ENCODE results near the gene EIF5A2.

The EIF5A2 gene

DNA sequence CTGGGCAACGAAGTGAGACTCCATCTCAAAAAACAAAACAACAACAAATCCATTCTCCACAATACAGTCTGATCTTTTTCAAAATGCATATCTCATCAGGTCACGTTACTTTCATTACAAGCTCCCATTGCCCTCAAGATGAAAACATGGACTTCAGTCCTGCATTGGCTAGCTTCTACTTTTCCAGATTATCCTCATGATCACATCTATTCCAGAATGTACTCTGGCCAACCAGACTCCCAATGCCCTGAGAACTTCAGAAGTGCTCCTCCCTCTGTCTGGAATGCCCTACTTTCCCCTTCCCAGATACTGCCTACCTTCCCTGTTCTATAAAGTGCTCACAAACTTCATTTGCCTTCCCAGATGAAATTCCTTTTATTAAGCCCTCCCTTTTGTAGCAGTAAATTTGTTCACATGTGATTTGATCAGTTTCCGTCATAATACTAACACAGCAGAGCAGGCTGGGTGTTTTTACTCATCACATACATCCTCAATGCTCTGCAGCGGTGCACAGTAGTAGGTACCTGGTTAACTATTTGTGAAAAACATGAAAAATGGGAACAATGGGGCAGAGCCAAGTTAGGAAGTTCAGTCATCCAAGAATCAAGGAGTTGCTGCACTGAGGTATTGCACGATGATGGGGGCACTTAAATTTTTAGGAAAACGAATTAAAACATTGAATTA, 43.8 kb downstream of the EIF5A2 start:
- peaks cover 46% of the 10 kb centered on the region for H3K36me3 ChIP-seq (replicated peaks; ENCODE audit: low read depth, low read length)
- H3K4me2 ChIP-seq (ENCODE audit: low read length): no peak overlapping the region
- H3K27me3 ChIP-seq (ENCODE audit: low read depth, low read length): no peaks in the 10 kb centered on the region
- no peak for TF ChIP-seq EZH2phosphoT487 (IDR thresholded peaks at IDR 0.05; ENCODE audit: low read depth)
- TF ChIP-seq, protein P1, sequence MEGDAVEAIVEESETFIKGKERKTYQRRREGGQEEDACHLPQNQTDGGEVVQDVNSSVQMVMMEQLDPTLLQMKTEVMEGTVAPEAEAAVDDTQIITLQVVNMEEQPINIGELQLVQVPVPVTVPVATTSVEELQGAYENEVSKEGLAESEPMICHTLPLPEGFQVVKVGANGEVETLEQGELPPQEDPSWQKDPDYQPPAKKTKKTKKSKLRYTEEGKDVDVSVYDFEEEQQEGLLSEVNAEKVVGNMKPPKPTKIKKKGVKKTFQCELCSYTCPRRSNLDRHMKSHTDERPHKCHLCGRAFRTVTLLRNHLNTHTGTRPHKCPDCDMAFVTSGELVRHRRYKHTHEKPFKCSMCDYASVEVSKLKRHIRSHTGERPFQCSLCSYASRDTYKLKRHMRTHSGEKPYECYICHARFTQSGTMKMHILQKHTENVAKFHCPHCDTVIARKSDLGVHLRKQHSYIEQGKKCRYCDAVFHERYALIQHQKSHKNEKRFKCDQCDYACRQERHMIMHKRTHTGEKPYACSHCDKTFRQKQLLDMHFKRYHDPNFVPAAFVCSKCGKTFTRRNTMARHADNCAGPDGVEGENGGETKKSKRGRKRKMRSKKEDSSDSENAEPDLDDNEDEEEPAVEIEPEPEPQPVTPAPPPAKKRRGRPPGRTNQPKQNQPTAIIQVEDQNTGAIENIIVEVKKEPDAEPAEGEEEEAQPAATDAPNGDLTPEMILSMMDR (IDR thresholded peaks at IDR 0.05; ENCODE audit: low read depth, low read length): no peak
- no peak overlapping the region for H2AFZ ChIP-seq (ENCODE audit: low read depth, low read length)
- H4K20me1 ChIP-seq (ENCODE audit: insufficient read depth, low read length): peaks cover 28% of the 10 kb centered on the region
- no peak overlapping the region for H3K4me3 ChIP-seq (ENCODE audit: low read length)
- no peak overlapping the region for H3K9ac ChIP-seq (ENCODE audit: low read length)
- no peaks in the 10 kb centered on the region for H3K9me3 ChIP-seq (ENCODE audit: insufficient read depth, low read length)
- no peak overlapping the region for H3K27ac ChIP-seq (ENCODE audit: low read length)
- H3K4me1 ChIP-seq (ENCODE audit: low read length): peaks cover 18% of the 10 kb centered on the region
- H3K79me2 ChIP-seq (ENCODE audit: low read length): peaks cover 23% of the 10 kb centered on the region

DNA sequence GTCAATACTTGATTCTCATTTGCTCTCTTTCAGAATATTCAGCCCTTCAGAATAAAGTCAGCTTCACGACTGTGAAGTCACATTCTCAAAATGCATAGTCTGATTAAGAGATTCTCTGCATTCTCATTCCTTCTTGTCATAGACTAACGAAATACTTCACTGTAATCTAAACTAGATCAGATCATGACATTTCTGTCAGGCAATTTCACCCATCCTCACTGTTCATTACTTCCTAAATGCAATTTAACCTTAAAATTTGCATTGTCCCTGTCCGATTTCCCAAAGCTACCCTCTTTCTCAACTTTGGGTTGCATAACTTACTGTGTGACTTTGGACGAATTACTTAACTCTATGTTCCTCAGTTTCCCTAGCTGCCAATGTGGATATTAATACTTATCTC, 44.6 kb downstream of the EIF5A2 start:
- H4K20me1 ChIP-seq (ENCODE audit: insufficient read depth, low read length): peaks cover 28% of the 10 kb centered on the region
- no peak overlapping the region for H3K4me3 ChIP-seq (ENCODE audit: low read length)
- no peak overlapping the region for H2AFZ ChIP-seq (ENCODE audit: low read depth, low read length)
- H3K36me3 ChIP-seq (replicated peaks; ENCODE audit: low read depth, low read length): peaks cover 38% of the 10 kb centered on the region
- no peaks in the 10 kb centered on the region for H3K9me3 ChIP-seq (ENCODE audit: insufficient read depth, low read length)
- H3K27ac ChIP-seq (ENCODE audit: low read length): no peak overlapping the region
- H3K27me3 ChIP-seq (ENCODE audit: low read depth, low read length): no peaks in the 10 kb centered on the region
- no peak overlapping the region for H3K4me2 ChIP-seq (ENCODE audit: low read length)
- H3K79me2 ChIP-seq (ENCODE audit: low read length): peaks cover 14% of the 10 kb centered on the region
- peaks cover 18% of the 10 kb centered on the region for H3K4me1 ChIP-seq (ENCODE audit: low read length)
- no peak overlapping the region for H3K9ac ChIP-seq (ENCODE audit: low read length)
- TF ChIP-seq, protein P1 (IDR thresholded peaks at IDR 0.05; ENCODE audit: low read depth, low read length): no peak
- TF ChIP-seq EZH2phosphoT487 (IDR thresholded peaks at IDR 0.05; ENCODE audit: low read depth): no peak

DNA sequence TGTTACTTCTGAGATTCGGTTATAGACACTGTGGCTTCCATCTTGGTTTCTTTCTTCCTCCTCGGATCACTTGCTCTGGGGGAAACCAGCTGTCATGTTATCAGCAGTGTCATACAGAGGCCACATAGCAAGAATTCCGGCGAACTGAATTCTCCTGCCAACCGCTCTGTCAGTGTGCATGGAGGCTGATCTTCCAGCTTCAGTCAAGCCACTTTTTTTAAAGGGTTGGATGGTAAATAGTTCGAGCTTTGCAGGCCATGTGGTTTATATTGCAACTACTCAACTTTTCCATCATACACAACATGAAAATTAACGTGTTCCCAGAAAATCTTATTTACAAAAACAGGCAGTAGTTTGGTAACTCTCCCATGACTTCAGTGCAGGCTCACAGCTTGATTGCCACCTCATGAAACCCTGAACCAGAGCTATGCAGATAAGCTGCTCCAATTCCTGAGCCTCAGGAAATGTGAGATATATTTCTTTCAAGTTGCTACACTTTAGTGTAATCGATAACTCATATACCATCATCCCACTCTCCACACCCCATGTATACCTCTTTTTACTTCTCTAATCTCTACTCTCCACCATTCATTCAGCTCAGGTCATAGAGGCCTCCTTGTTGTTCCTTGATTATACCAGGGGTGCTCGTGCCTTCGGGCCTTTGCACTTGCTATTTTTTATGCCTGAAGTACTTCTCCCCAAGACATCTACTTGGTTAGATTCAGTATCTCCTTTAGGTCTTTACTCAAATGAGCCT, 45.6 kb downstream of the EIF5A2 start:
- Histone ChIP-seq H3K79me2 (ENCODE audit: low read length) (peaks cover 4% of the 10 kb centered on the region; the same call in 1 of the 2 replicates), H3K27me3 (ENCODE audit: low read depth, low read length) (no peaks in the 10 kb centered on the region), H2AFZ (ENCODE audit: low read depth, low read length) (no peak overlapping the region), H3K4me1 (ENCODE audit: low read length) (peaks cover 11% of the 10 kb centered on the region), H3K36me3 (replicated peaks; ENCODE audit: low read depth, low read length) (peaks cover 32% of the 10 kb centered on the region), H4K20me1 (ENCODE audit: insufficient read depth, low read length) (peaks cover 22% of the 10 kb centered on the region), H3K9me3 (ENCODE audit: insufficient read depth, low read length) (no peaks in the 10 kb centered on the region), H3K4me2 (ENCODE audit: low read length) (no peak overlapping the region), H3K9ac (ENCODE audit: low read length) (no peak overlapping the region), H3K27ac (ENCODE audit: low read length) (no peak overlapping the region), H3K4me3 (ENCODE audit: low read length) (no peak overlapping the region)
- TF ChIP-seq EZH2phosphoT487 (IDR thresholded peaks at IDR 0.05; ENCODE audit: low read depth): no peak
- TF ChIP-seq, protein P1 (IDR thresholded peaks at IDR 0.05; ENCODE audit: low read depth, low read length): no peak

- no peak overlapping the region for H3K4me3 ChIP-seq (ENCODE audit: low read length)
- 0 out of 2 replicates have a peak, but pooled peaks cover 5% of the 10 kb centered on the region for H3K27me3 ChIP-seq (ENCODE audit: low read depth, low read length)
- H2AFZ ChIP-seq (ENCODE audit: low read depth, low read length): no peak overlapping the region
- no peaks in the 10 kb centered on the region for H3K9me3 ChIP-seq (ENCODE audit: insufficient read depth, low read length)
- no peak overlapping the region for H3K4me2 ChIP-seq (ENCODE audit: low read length)
- no peaks in the 10 kb centered on the region for H3K4me1 ChIP-seq (ENCODE audit: low read length)
- TF ChIP-seq EZH2phosphoT487 (IDR thresholded peaks at IDR 0.05; ENCODE audit: low read depth): no peak
- TF ChIP-seq, protein P1 (IDR thresholded peaks at IDR 0.05; ENCODE audit: low read depth, low read length): no peak
- H3K36me3 ChIP-seq (replicated peaks; ENCODE audit: low read depth, low read length): no peaks in the 10 kb centered on the region
- H3K79me2 ChIP-seq (ENCODE audit: low read length): no peaks in the 10 kb centered on the region
- H3K27ac ChIP-seq (ENCODE audit: low read length): no peak overlapping the region
- no peaks in the 10 kb centered on the region for H4K20me1 ChIP-seq (ENCODE audit: insufficient read depth, low read length)
- H3K9ac ChIP-seq (ENCODE audit: low read length): no peak overlapping the region
Measured at GRCh38 chr3:170858599-170858998, 49.8 kb downstream of the EIF5A2 start.

Measured in OCI-LY3 (cell line).